Activated CD4-positive, alpha-beta T cell treated with anti-CD3 and anti-CD28 coated beads, Interleukin-2, amount 50 U/mL, for 16 hours (primary cell): ENCODE data around the gene GPR55.

Source experiments
- DNase-seq: peaks from one replicate; pipeline ENCODE4 v3.0.0-alpha.2; 2020

The GPR55 gene

DNA sequence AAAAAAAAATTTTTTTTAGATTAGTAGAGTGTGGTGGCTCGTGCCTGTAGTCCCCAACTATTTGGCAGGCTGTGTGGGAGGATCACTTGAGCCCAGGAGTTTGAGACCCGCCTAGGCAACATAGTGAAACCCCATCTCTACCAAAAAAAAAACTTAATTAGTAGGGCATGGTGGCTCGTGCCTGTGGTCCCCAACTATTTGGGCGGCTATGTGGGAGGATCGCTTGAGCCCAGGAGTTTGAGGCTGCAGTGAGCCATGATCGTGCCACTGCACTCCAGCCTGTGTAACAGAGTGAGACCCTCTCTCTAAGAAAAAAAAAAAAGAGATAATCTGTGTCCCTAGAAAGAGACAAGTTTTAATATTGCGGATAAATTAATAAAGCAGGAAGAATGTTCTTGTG is 8.8 kb downstream of the GPR55 start:
- DNase-seq: no peak

DNA sequence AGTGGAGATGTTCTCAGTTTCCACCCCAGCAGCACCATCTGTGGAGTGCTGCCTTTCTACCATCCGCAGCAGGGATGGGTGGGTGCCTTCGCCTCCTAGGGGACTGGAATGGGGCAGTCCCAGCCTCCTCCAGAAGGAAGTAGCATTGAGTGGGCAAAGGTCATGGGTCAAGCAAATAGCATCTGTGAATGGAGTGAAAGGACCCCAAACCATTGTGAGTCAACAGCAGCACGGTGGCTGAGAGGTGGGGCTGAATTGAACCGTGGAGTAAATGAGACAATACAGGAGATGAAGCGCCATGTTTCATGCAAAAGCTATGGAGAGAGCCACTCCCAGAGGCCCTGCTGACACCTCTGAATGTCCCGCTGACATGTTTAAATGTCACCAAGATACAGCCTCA is 9.7 kb downstream of the GPR55 start:
- DNase-seq: no peak

DNA sequence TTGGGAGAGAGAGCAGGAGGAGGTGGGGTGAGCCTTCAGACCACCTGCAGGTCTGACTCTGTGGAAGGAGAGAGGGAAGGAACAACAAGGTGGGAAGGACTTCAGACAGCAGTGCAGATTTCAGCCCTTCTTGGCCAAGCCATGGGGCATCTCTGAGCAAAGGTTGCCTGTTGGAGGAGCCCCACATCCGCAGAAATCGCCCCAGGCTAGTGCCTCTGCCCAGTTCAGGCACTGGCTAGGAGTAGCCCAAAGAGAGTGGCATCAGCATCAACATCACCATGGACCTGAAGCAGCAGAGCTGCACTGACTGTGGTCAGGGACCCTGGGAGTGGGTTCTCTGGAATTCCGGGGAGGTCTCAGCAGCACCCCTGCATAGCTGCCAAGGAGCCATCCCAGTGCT is 10.2 kb downstream of the GPR55 start:
- DNase-seq: no peak

DNA sequence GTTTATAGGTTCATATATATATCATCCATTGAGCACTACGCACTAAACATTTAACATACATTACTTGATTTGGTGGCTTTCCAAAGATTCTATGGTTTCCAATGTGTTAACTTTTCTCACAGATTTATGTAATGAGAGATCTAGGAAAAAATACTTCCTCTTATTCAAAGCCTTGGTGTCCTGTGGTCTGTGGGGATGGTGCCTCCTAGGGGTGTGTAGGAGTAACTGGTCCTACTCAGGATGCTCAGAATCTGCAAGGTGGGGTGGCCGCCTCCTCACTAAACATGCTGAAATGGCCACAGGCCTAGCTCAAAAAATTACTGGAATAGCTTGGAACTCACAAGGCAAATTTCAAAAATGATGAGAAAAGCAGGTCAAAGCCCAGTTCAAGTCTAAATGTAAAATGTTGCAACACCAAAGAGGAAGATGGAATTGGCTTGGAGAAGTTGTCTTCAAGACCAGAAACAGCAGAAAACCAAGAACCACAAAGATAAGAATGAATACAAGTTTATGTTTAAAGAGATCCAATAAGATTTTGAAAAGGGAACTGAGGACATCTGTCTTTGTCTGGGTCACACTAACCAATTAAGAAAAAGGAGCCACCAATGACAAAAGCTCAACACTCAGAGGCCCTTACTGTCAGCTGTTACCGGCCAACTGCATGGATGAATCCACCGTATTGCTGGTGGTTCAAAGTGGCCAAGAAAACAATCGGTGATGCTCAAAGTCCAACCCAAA is 11.5 kb downstream of the GPR55 start:
- no peak for DNase-seq

DNA sequence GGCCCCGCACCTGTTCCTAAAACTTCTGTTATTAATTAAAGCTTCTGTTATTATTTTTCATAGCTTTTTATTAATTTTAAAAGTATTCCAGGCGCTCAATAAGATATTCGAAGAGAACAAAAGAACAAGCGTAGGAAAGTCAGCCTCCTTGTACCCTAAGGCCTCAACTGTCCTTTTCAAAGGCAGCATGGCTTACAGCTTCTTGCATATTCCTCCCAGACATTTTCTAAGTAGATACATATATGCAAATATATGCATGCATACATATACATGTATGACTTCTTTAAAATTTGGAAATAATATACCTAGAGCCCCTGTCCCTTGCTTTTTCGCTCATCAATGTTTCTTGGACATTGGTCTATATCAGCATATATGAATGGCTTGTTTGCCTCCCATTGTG is 12.3 kb downstream of the GPR55 start:
- DNase-seq: no peak

DNA sequence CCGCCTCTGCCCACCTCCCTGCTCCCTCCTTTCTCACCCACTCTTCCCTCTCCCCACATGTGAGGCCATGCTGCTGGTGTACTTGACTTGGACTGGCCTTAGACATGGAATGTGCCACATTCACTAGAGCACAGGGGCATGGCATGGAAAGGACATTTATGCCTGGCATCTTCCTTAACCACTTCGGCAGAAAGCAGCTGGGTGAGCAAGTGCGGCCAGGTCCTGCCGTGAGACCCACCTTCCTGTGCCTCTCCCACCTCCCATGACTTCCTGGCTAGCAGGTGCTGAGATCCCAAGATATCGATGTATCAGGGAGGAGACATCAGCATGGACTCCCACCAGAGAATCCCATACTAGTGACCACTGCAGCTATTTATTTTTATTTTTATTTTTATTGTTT is 13.0 kb downstream of the GPR55 start:
- DNase-seq: no peak

DNA sequence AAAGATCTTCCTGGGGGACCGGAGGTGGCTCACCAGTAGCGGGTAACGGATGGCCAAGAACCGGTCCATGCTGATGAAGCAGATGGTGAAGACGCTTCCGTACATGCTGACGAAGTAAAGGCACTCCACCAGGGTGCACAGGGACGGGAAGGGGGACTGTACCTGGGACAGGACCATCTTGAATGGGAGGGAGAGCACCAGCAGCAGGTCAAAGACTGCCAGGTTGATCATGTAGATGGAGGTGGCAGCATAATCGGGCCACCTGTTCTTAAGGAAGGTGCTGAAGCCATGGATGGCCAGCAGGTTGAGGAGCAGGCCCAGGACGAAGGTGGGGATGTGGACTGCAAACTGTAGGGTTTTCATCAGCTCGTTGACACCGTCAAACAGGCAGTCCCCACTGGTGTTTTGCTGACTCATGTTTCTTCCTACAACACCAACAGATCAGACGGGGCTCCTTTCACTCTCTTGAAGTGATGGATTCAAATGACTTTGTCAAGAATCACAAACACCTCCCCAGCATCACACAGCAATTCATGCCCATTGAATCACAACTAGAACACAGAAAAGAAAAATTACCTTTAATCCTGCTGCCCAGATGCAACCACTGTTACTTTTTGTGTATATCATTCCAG is 14.4 kb downstream of the GPR55 start:
- DNase-seq: peak; percentile 58

DNA sequence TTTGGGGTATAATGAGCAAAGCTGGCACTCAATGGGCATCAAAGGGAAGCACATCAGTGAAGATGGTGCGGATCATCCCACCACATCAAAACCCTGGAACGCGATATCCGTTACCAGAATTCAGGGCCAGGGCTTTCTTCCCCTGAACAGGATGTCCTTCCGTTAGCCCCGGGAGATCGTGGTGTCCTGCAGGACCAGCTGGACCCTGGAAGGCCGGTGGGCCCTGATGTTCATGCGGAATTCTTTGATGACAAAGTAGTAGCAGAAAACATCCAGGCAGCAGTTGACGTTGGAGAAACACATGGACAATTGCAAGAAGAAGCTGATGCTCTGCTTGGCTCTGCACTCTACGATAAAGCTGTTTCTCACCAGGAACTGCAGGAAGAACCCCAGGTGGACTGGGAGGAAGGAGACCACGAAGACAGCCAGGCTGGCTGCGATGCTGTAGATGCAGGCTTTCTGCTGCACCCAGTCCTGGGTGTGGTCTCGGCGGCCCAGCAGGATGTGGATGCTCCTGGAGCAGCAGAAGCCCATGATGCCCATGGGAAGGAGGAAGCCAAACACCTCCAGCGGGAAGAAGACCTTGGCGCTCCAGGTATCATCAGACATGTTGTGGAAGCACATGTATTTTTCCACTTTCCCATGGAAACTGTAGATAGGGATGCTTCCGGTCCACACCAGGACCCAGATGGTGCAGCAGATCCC is 15.0 kb downstream of the GPR55 start:
- no peak for DNase-seq

DNA sequence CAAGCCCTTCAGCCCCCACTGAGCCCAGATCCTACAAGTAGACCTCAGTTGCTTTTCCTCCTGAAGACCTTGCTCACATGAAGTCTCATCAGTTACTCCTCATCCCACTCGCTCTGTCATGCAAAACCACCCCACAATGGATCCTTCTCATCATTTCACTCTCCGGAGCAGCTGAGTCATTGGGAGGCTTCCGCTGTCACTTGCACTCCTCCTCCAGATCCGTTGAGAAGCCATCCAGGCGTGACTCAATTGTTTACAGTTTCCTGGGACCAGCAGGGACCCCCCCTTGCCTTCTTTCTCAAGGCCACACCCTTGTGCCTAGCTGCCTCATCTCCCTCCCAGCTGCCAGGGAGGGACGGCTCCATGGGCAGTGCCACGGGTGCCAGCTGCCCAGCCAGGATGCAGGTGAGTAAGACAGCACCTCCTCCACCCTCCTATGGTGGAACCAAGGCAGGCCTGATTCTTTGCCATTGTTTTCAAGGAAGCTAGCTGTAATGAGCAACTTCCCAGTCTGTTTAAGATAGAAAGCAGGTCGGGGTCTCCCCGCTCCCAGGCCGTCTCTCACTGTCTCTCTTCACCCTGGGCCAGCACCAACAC is 16.3 kb downstream of the GPR55 start:
- peak; percentile 91 for DNase-seq

DNA sequence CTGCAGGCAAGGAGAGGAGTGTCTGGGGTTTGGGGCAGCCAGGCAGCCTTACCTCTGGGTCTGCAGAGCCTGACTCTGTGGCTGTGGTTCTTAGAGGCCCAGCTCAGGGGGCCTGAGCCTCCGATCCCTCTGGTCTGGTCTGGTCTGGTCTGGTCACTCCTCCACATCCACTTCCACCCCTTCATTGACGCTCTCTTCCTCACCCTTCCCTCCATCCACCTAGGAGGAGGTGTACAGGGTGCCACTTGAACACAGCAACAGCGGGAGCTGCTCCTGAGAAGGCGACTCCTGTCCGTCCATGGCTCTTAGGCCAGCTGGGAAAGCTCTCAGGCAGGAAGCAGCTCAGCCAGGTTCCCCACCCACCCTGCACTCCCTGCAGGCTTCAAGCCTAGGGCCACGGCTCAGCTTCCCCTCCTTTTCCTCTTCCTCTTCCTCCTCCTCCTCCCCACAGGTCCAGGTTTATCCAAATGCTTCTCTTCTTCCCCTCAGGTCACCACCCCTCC is 16.9 kb downstream of the GPR55 start:
- DNase-seq: no peak

DNA sequence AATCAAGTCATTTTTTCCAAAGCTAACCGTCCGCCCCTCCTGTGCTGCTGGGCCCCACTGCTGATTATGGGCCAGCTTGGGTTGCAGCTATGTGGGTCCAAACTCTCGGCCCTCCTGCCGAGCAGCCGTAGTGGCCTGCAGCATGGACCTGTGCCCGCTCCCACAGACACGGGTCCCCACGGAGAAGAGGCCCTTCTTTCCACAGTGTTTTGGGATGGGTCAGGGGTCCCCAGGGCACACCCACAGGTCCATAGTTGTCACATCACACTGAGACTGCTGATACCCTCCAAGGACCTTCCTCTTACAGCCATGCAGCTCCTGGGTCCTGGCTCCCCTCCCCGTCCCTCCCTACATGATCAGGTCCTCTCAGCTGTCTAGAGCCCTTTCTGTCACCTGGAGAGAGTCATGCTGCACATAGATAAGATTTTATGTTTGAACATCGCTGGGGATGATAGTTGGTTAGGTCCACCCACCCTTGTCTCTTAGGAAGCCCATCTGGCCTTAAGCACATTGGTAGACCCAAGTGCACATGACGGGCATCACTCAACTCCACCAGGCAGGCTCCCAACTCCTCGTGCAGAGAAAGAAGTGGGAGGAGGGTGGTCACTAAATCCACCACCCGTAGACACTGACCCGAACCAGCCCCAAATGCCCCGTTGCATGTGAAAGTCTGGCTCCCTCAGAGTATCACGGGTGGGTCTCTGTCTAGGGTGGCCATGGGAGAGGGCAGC is 17.5 kb downstream of the GPR55 start:
- no peak for DNase-seq

DNA sequence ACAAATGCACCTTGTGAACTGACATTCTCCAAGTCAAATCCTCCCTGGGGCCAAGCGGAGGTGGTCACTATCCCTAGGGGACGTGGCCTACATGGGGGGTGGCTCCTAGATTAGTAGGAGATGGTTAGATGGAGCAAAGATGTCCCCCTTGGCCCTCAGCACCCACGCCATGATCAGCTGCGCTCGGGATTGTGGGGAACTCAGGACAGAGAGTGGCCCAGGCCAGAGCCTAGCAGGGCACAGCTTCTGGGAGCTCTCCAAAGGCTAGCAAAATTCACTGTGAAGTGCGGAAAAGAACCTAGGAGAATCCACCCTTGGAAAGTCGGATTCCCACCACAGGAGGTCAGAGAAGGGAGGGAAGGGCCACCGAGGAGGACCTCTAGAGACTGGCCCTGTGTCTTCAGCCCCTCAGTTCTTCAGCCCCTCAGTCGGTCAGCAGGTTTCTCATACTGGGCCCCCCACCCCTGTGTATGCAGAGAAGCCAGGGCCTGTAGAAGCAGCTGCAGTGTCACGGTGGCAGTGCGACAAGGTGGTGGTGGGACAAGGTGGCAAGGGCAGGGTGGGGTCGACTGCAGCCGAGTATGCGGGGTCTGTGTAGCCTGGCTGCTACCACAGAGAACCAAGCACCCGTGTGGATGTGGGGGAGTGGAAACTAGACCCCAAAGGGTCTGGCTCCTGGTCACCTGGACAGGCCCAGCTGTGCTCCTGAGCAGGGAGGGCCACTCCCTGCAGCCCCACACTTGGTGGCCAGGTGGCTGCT is 18.4 kb downstream of the GPR55 start:
- DNase-seq: no peak

DNA sequence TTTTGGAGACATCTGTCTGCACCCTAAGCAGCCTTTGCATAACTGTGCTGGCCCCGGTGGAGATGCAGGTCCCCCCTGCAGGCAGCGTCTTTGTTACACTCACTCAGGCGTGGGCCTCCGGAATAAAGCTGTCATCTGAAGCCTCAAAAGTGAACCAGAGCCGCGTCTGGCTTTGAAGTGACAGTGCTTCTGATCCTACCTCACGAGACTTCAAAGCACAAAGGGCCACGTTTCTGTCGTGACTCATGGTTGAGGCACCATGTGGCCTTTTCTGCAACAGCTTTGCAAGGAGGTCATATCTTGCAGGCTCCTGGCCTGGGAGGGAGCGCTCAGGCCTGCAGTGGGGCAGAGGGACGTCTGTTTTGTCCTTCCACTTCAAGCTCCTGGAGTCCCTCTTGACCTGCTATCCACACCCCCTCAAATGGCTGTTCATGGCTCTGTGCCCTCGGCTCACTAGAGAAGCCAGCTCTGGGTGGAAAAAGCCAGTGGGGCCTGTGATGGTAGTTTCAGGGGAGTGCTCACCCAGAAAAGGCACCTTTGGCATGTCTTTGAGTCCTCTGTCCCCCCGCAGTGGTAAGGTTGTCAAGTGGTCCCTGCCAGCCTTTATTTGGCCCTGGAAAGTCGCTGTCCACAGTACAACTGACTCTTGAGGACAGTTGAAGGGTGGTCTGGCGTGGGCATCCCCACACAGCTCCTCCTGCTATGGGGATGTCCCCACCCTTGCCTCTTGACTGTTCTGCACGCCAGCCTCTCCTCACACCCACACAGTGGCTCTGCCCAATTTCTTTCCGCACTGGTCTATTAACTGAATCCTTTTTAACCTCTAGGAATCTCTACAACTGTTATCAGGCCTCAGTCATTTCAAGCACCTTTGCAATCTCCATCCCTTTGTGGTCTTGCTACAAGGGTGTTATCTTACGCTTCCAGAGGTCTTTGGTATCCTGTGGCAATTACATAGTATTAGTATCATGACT is 19.3 kb downstream of the GPR55 start:
- peak; percentile 92 for DNase-seq

DNA sequence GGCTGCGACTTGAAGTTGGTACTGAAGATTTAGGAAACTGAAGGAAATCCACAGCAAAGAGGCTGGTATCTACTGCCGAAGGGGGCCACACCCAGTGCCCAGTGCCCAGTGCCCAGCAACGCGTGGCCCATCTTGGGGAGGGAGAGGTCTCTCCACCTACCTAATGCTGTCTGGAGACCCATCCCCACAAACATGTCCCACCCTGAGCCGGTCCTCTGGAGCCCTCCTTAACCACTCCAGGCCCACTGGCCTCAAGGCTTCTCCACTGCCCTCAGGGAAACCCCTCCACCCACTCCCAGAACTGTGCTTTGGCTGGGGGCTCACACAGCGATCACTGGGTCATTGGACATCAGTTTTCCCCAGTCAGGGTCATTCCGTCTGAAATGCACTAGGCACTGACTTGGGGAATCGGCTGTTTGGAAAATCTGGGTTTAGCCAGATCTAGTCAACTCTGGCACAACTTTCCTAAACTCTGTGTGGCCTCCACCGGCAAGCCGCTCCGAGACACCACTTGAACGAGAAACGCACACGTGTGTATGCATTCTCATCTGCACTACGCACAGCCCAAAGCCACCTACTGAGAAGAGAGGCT is 20.1 kb downstream of the GPR55 start:
- no peak for DNase-seq

DNA sequence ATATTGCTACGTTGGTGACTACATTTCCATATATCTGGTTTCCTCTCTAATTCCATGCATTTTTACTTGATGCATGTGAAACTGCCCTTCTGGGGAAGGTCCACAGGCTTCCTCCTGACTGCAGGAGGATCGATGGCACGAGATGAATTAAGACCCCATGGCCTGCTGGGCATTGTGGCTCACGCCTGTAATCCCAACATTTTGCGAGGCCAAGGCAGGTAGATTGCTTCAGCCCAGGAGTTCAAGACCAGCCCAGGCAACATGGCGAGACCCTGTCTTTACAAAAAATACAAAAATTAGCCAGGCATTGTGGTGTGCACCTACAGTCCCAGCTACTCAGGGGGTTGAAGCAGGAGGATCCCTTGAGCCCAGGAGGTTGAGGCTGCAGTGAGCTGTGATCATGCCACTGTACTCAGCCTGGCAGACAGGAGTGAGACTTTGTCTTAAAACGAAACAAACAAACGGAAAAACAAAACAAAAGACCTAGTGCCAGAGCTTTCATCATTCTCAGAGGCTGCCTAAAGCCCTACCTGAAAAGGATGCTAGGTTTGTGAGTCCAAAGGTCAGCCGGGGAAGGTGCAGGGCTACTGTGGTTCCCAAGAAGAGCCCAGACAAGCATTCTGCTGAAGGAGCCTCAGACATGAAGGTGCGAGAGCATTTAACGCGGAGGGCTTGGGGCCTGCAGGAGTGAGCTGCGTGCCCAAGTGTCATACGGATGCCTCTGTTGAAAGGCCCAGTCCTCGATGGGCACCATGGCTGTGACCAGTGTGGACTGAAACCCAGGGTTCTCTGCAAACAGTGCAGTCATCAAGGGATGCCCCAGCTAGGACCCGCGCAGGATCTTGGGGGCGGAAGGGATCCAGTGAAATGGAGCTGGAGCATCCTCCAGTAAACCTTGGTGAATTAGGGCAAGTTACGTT is 21.6 kb downstream of the GPR55 start:
- DNase-seq: no peak

DNA sequence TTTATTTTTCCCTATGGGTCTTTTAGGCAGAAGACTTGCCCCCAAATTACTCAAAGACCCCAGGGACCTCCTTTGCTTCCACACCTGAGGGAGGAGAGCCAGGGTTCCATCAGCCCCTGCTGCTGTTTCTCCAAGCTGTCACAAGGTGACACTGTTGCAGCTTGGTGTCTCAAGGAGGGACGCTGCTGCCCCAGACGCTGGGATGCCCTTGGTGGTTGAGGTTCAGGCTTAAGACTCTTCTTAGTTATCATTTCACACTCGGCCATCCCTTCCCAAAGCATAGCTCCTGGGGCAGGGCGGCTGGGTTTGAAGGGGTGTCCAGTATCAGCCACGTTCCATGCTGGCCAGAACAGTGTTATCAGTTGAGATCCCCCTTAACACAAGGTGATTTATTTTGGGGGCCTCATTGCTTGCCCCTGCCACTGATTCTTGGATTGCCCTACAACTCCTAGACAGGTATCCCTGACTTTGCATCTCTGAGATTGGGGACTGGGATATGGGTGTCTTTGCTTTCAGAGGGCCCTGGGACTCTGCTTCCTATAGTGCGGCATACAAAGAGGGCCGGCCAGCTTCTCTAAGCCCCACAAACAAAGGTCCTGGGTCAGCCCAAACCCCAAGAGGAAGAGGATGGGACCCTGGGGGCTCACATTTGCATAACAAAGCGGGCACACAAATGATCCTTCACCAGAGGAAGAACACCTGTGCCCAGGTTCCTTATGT is 22.7 kb downstream of the GPR55 start:
- peak; percentile 83 for DNase-seq

DNA sequence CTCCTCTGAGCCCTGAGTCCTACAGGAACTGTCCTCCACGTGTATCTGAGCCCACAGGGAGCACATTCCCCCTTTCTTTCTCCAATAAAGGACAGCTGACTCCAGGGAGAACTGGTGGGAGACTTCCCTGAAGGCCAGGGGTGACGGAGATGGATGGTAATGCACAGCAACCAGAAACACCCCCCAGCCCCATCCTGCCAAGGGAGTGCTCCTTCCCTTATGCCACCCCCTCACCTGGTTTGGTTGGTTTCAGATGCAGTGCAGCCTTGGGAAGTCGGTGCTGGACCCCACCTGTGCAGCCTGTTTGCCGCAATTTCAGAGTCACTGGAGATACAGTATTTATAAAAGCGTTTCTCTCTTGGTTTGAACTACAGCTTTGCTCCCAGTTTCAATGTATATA is 24.0 kb downstream of the GPR55 start:
- DNase-seq: no peak

DNA sequence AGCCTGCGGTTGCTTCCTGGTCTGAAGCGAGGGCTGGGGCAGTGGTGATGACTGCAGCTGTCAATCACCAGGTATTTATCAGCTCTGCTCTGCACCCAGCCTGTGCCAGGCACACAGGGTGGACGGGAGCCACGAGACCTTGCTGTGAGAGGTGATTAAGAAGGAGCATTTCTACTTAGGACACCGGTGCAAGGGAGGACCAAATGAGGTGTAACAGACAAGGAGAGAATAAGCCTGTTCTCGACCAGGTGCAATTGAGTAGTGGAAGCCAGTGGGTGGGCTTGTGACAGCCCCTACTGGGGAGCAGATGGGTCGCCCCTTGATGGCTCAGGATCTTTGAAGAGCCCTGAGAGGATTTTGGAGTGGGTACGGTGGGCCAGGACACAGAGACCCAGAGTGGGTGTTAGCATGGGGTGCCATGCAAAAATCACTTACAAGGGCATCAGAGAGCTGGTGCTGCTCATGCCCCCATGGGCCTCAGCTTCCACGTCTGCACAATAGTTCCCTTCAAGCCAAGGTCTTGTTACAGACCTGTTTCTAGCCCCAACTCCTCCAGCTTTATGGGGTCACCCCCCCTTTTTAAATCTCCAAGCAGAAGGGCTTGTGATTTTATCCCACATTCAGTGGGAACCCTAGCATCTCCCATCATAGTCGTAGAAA is 24.6 kb downstream of the GPR55 start:
- no peak for DNase-seq
